Stomach smooth muscle (tissue), 2 donors: Measurements from ENCODE around the gene SCNN1G.
"Not testable (repeated sequence)": the region's sequence is repeated elsewhere in the genome, so short reads cannot be mapped to it uniquely, and the experiment has no call there.

Source experiments
- H3K27ac ChIP-seq: one replicate; pipeline ENCODE4 v1.7.0; 2013; ENCODE audit warnings: mild to moderate bottlenecking, low read length, inconsistent platforms
- H3K27me3 ChIP-seq, 2 donors: one replicate each; pipeline ENCODE4 v1.7.0; 2013; ENCODE audit warnings: low read length in 2 of 2; ENCODE audit not compliant: insufficient read depth in 2 of 2, control insufficient read depth in 1 of 2
- H3K36me3 ChIP-seq, 2 donors: one replicate each; pipeline ENCODE4 v1.7.0; 2013; ENCODE audit warnings: low read length in 2 of 2; ENCODE audit not compliant: control insufficient read depth in 2 of 2, insufficient read depth in 2 of 2
- H3K4me1 ChIP-seq: one replicate; pipeline ENCODE4 v1.7.0; 2013; ENCODE audit warnings: low read length; ENCODE audit not compliant: control insufficient read depth, insufficient read depth
- H3K4me3 ChIP-seq, 2 donors: one replicate each; pipeline ENCODE4 v1.7.0; 2013; ENCODE audit warnings: low read length in 2 of 2
- H3K9ac ChIP-seq, 2 donors: one replicate each; pipeline ENCODE4 v1.7.0; 2013; ENCODE audit warnings: low read length in 2 of 2, mild to moderate bottlenecking in 1 of 2
- H3K9me3 ChIP-seq, 2 donors: one replicate each; pipeline ENCODE4 v1.7.0; 2013; ENCODE audit warnings: low read length in 2 of 2; ENCODE audit not compliant: control insufficient read depth in 2 of 2
- donor health status: healthy.
- donor health status: Pancreatic carcinoma.

Gene SCNN1G

GRCh38 chr16:23248261-23249194 is 66.0 kb downstream of the SCNN1G start:
- H3K4me3 ChIP-seq = no peak overlapping the region
- no peaks in the 10 kb centered on the region for H3K4me1 ChIP-seq
- H3K9me3 ChIP-seq = peaks cover 0 to 6% of the 10 kb centered on the region in 2 donors
- no peak overlapping the region for H3K9ac ChIP-seq
- H3K27ac ChIP-seq = no peak overlapping the region
- H3K36me3 ChIP-seq = no peaks in the 10 kb centered on the region
- H3K27me3 ChIP-seq = no peaks in the 10 kb centered on the region

GRCh38 chr16:23249830-23250229 is 67.3 kb downstream of the SCNN1G start:
- H3K9me3 ChIP-seq = no peaks in the 10 kb centered on the region
- H3K27me3 ChIP-seq = no peaks in the 10 kb centered on the region
- H3K4me3 ChIP-seq = no peak overlapping the region

GRCh38 chr16:23252310-23252709 is 69.8 kb downstream of the SCNN1G start:
- Histone ChIP-seq H3K27ac (no peak overlapping the region), H3K4me1 (no peaks in the 10 kb centered on the region), H3K9ac (no peak overlapping the region), H3K27me3 (no peaks in the 10 kb centered on the region), H3K36me3 (no peaks in the 10 kb centered on the region), H3K9me3 (no peaks in the 10 kb centered on the region), H3K4me3 (no peak overlapping the region)

More at GRCh38 chr16:23249830-23250229, 67.3 kb downstream of the SCNN1G start:
- Histone ChIP-seq H3K4me1 (no peaks in the 10 kb centered on the region), H3K36me3 (no peaks in the 10 kb centered on the region), H3K27ac (no peak overlapping the region), H3K9ac (no peak overlapping the region)

DNA sequence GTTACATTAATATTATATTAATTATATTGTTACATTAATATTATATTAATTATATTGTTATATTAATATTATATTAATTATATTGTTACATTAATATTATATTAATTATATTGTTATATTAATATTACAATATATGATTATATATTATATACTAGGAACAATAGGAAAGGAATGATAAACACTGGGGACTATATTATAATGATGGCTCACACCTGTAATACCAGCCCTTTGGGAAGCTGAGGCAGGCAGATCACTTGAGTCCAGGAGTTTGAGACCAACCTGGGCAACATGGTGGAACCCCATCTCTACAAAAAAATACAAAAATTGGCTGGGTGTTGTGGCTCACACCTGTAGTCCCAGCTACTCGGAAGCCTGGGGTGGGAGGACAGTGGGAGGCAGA is 71.1 kb downstream of the SCNN1G start:
- not testable (repeated sequence) for H3K27ac ChIP-seq, H3K4me3 ChIP-seq, H3K36me3 ChIP-seq, H3K9me3 ChIP-seq, H3K9ac ChIP-seq, H3K27me3 ChIP-seq, H3K4me1 ChIP-seq

DNA sequence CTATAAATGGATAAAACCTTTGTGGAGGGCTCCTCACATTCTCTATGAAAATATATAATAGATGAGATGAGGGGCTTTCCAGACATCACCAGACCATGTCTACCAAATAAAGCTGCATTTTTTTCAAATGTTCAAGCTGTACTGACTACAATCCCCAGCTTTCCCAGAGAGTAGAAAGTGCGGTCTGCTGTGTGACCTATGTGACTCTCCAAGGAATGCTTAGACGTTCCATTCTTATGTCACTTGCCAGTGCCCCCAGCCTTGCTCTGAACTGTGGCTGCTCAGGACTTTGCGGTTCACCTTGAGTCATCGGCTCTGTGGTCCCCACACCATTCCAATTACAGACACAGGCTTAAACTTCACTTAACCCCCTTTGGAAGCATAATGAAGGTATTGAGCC is 71.8 kb downstream of the SCNN1G start:
- no peak overlapping the region for H3K4me3 ChIP-seq
- no peaks in the 10 kb centered on the region for H3K27me3 ChIP-seq
- no peak overlapping the region for H3K9ac ChIP-seq
- no peaks in the 10 kb centered on the region for H3K4me1 ChIP-seq
- H3K36me3 ChIP-seq = no peaks in the 10 kb centered on the region
- H3K27ac ChIP-seq = no peak overlapping the region
- H3K9me3 ChIP-seq = no peaks in the 10 kb centered on the region

- H3K9me3 ChIP-seq = no peaks in the 10 kb centered on the region
- H3K9ac ChIP-seq = no peak overlapping the region
- no peaks in the 10 kb centered on the region for H3K4me1 ChIP-seq
- no peak overlapping the region for H3K4me3 ChIP-seq
- H3K27me3 ChIP-seq = no peaks in the 10 kb centered on the region
- H3K27ac ChIP-seq = no peak overlapping the region
- no peaks in the 10 kb centered on the region for H3K36me3 ChIP-seq
These were observed 72.5 kb downstream of the SCNN1G start for GRCh38 chr16:23255000-23255399.

DNA sequence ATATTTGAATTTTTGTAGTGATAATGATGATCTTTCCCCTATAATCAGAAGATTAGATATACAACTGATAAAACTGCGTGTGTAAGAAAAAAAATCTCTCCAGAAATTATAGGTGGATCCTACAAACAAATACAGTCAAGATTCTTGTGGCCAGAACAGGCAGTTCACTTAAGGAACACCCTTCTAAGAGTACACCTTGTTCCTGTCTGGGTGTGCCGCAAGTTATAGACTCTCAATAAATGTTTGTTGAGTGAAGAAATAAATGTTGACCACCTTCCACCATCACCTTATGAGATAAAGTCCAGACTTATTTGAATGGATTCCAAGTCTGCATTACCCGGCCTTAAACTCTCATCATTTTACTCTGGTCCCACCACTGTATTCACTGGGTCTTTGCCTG is 73.9 kb downstream of the SCNN1G start:
- Histone ChIP-seq H3K4me1 (no peaks in the 10 kb centered on the region), H3K27ac (no peak overlapping the region), H3K9ac (no peak overlapping the region), H3K9me3 (no peaks in the 10 kb centered on the region), H3K4me3 (no peak overlapping the region), H3K36me3 (no peaks in the 10 kb centered on the region), H3K27me3 (no peaks in the 10 kb centered on the region)

DNA sequence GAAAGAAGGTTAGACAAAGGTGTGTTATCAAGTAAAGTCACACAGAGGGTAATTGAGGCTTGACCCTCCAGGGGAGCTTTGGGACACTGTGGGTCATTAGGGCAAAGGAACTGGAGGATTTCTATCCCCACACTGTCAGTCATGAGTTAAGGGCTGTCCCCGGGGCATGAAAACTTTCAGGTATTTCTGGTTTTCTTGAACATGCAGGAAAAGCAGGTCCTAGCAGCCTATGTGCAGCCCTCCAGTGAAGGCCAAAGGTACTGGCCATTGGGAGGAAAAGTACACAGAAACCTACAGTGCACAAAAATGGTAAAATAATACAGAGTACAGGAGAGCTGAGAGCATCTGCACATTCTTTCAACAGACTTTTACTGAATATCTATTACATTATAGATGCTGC is 75.1 kb downstream of the SCNN1G start:
- no peaks in the 10 kb centered on the region for H3K4me1 ChIP-seq
- no peak overlapping the region for H3K4me3 ChIP-seq
- no peaks in the 10 kb centered on the region for H3K27me3 ChIP-seq
- H3K27ac ChIP-seq = no peak overlapping the region
- H3K9me3 ChIP-seq = no peaks in the 10 kb centered on the region
- no peaks in the 10 kb centered on the region for H3K36me3 ChIP-seq
- no peak overlapping the region for H3K9ac ChIP-seq

DNA sequence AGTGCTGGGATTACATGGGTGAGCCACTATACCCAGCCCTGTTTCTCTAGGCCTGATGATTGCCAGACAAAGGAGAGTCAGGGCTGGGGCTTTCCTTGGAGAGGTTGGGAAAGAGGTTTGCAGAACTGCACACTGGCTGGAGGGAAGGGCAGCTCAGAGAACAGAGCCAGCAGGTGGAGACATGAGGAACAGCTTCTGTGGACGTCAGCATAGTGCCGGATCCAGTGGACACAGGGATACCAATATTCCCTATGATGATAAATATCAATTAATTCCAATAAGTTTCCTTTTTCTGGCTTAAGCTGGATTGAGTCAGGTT is 76.3 kb downstream of the SCNN1G start:
- no peak overlapping the region for H3K27ac ChIP-seq
- no peak overlapping the region for H3K9ac ChIP-seq
- no peaks in the 10 kb centered on the region for H3K9me3 ChIP-seq
- no peaks in the 10 kb centered on the region for H3K27me3 ChIP-seq
- no peaks in the 10 kb centered on the region for H3K36me3 ChIP-seq
- no peaks in the 10 kb centered on the region for H3K4me1 ChIP-seq
- no peak overlapping the region for H3K4me3 ChIP-seq
